LNCaP clone FGC (cell line): Measurements from ENCODE around the gene GORAB.

Source experiments
- DNase-seq: peaks from one replicate; pipeline ENCODE4 v3.0.0-alpha.2; 2011; ENCODE audit warnings: low read depth
- H3K4me3 ChIP-seq: 2 replicates; pipeline ENCODE4 v1.5.1; 2011; ENCODE audit warnings: mild to moderate bottlenecking, low read depth, low read length, control low read depth
- CTCF ChIP-seq: IDR thresholded peaks from 2 replicates; pipeline ENCODE4 v1.5.1; 2012; ENCODE audit warnings: mild to moderate bottlenecking; ENCODE audit not compliant: control insufficient read depth, insufficient read depth; ENCODE audit errors: extremely low read depth

The GORAB gene

GRCh38 chr1:170555370-170555769 is 23.4 kb downstream of the GORAB start:
- TF ChIP-seq CTCF: no peak
- no peak for DNase-seq
- H3K4me3 ChIP-seq: no peak overlapping the region

- TF ChIP-seq CTCF: no peak
- no peak for DNase-seq
- no peak overlapping the region for H3K4me3 ChIP-seq
Measured at GRCh38 chr1:170556917-170557316, 25.0 kb downstream of the GORAB start.

GRCh38 chr1:170558731-170559130 is 26.8 kb downstream of the GORAB start:
- no peak for DNase-seq
- no peak overlapping the region for H3K4me3 ChIP-seq

GRCh38 chr1:170559166-170559565 is 27.2 kb downstream of the GORAB start:
- no peak for TF ChIP-seq CTCF
- H3K4me3 ChIP-seq: no peak overlapping the region
- DNase-seq: no peak

More at GRCh38 chr1:170558731-170559130, 26.8 kb downstream of the GORAB start:
- no peak for TF ChIP-seq CTCF

GRCh38 chr1:170560681-170561285 is 28.8 kb downstream of the GORAB start:
- DNase-seq: no peak
- no peak overlapping the region for H3K4me3 ChIP-seq
- no peak for TF ChIP-seq CTCF

- no peak overlapping the region for H3K4me3 ChIP-seq
- no peak for TF ChIP-seq CTCF
- no peak for DNase-seq
Measured at GRCh38 chr1:170562646-170563338, 30.8 kb downstream of the GORAB start.

GRCh38 chr1:170567214-170567613 is 35.2 kb downstream of the GORAB start:
- TF ChIP-seq CTCF: no peak
- no peak for DNase-seq

More at GRCh38 chr1:170567214-170567613, 35.2 kb downstream of the GORAB start:
- H3K4me3 ChIP-seq: no peak overlapping the region
